Activated naive CD8-positive, alpha-beta T cell treated with anti-CD3 and anti-CD28 coated beads, Interleukin-2, amount 50 U/mL, for 16 hours (primary cell): ENCODE data around the gene DPP10.

Source experiments
- DNase-seq: peaks from one replicate; pipeline ENCODE4 v3.0.0-alpha.2; 2020; ENCODE audit warnings: low read depth, low spot score

Gene DPP10

GRCh38 chr2:115549611-115550130 lies 1107.2 kb downstream of the DPP10 start:
- DNase-seq, result no peak

GRCh38 chr2:115552726-115553125 lies 1110.3 kb downstream of the DPP10 start:
- DNase-seq, result no peak

DNA sequence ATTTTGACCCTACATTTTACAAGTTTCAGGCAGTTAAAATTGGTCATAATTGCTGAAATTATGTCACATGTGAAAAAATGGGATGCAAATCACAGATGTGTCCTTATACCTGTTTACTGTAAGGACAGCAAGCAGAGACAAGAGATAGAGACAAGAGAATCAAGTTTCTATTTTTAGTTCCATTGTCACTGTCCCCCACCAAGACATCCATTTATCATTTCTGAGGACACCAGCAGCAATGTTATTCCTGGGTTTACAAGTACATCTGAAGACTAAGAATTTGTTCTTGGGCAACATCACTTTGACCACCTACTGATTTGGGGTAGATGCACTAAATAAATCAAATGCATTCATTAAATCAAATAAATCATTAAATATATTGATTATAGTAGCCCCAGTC lies 1111.7 kb downstream of the DPP10 start:
- DNase-seq, result no peak

- DNase-seq, result no peak
These were observed 1116.3 kb downstream of the DPP10 start for GRCh38 chr2:115558725-115559124.

DNA sequence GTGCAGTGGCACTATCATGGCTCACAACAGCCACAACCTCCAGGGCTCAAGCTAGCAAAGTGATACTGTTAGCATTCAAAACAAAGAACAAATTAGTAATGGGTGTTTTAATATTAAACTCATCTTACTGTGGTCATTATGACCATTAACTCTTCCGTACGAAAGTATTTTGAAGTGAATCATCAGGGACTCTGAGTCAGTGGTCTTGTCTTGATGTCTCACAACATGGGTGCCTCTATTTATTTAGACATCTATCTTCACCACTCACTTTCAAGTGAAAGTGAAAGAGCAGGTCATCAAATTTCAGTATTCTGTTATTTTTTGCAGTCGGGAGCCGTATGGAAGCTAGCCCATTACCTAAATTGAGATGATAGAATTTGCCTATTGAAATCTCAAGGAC lies 1118.2 kb downstream of the DPP10 start:
- DNase-seq, result no peak

- DNase-seq, result no peak
These were observed 1126.2 kb downstream of the DPP10 start for GRCh38 chr2:115568643-115569042.

GRCh38 chr2:115569547-115569946 lies 1127.1 kb downstream of the DPP10 start:
- DNase-seq, result no peak

DNA sequence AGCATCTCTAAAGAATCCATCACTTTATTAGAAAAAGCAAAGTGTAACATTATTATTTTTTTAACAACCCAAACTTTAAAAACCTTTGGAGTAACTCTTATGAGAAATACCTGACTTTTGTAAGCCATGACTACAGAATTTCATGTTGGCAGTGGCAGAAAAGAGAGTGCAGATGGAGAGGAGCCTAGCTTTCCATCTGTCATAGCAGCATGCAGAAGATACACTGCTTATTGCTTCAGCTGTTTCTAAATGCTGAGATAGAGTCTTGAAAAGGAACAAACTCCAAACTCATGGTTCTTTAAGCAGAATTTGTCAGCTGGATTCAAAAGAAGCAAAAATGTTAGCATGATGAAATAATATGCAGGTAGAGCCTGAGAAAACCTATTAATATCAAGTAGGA lies 1130.3 kb downstream of the DPP10 start:
- no peak for DNase-seq

DNA sequence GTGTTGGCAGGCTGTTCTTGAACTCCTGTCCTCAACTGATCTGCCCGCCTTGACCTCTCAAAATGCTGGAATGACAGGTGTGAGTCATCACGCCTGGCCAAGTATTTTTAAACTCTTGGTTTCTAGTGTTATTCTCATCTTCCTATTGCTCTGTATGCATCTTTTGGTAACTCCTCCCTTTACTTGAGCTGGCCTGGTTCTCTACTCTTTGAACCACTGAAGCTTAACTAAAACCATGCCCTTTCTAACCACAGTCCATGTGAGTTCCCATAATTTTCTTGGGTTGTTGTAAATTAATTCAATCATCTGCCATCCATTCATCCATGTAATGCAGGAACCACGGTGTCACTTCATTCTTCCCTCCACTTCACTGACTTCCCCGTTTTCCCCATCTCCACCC lies 1131.3 kb downstream of the DPP10 start:
- no peak for DNase-seq

- no peak for DNase-seq
These were observed 1132.2 kb downstream of the DPP10 start for GRCh38 chr2:115574667-115575066.

DNA sequence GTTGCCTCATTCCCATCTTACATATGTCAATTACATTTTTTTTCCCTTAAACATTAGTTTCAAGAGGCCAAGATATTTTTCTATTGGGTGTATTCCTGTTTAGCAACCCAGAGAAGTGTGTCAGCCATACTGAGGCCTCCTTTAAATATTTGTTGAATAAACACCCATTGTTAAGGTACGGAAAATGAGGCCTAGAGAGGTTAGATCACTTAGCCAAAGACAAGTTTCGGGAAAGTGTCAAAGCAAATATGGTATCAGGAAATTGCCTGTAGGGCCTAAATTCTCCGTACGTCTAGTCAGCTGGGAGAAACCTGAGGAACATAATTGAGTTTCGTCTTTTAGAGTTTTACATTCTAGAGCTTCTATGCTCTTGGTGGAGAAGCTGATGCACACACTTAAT lies 1138.3 kb downstream of the DPP10 start:
- DNase-seq, result no peak

DNA sequence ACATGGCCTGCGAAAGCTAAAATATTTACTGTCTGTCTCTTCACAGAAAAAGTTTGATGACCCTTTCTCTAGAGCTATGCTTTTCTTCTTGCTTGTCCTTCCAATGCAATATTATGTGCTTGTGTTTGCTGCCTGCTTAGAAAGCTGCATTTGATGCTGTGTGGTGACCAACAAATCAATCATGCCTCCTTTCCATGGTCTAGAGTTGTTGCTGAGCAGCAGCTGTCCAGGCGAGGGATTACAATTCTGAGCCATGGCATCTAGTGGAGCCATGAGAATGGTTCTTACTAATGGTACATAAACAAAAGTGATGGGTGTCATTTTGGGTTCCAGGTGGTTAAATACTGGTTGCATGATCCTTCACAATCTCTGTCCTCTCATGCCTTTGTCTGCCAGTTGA lies 1142.1 kb downstream of the DPP10 start:
- no peak for DNase-seq

GRCh38 chr2:115596659-115597375 lies 1154.4 kb downstream of the DPP10 start:
- DNase-seq, result no peak

DNA sequence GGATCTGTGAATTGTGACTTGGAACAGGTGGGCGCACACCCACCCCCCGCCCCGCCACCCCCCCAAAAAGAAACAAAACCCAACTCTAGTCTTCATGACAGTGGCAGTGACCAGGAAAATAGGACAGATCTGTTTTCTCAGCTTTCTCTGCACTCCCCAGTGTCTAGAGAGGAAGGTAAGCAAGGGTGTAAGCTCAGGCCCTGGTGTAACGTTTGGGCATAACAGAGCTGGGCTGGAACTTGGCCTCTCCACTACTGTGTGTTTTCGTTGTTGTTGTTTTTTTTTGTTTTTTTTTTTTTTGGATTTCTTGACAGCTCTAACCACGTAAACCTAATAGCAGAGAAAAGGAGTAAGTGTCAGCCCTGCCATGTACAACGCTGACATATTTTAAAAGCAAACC lies 1160.8 kb downstream of the DPP10 start:
- no peak for DNase-seq

DNA sequence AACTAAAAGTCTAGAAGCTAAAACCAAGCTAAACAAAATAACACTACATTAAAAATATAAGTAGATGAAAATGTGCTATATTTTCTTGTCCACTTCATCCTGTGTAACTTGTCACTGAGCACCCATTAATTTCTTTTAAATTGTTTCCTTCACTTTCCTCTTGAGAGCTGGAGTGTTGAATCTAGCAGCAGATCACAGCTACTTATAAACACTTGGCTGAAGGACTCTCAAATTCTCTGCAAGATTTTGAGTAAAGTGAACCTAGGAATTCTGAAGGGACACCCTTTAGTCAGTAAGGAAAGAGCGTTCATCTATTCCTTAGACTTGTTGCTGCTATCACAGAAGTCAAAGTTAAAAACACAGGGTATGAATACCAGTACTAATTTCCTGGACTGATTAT lies 1163.9 kb downstream of the DPP10 start:
- no peak for DNase-seq

DNA sequence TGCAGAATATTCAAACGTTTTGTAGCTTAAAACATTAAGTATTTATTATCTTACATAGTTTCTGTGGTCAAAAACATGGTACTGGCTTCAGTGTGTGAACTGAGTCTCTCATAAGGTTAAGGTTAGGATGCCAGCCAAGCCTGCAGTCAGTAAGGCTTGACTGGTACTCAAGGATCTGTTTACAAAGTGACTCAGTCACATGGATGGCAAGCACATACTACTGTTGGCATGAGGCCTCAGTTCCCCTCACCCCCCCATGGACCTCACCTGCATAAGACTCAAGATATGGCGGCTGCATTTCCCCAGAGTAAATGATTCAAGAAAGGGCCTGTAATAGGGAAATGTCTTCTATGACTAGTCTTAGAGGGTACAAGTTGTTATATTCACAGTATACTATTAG lies 1167.5 kb downstream of the DPP10 start:
- no peak for DNase-seq

- DNase-seq, result no peak
These were observed 1168.4 kb downstream of the DPP10 start for GRCh38 chr2:115610888-115611287.

GRCh38 chr2:115624332-115624731 lies 1181.9 kb downstream of the DPP10 start:
- no peak for DNase-seq

- no peak for DNase-seq
These were observed 1192.1 kb downstream of the DPP10 start for GRCh38 chr2:115634578-115634977.

GRCh38 chr2:115635430-115635829 lies 1193.0 kb downstream of the DPP10 start:
- no peak for DNase-seq

- no peak for DNase-seq
These were observed 1207.3 kb downstream of the DPP10 start for GRCh38 chr2:115649731-115650130.

- DNase-seq, result no peak
These were observed 1208.4 kb downstream of the DPP10 start for GRCh38 chr2:115650827-115651226.

DNA sequence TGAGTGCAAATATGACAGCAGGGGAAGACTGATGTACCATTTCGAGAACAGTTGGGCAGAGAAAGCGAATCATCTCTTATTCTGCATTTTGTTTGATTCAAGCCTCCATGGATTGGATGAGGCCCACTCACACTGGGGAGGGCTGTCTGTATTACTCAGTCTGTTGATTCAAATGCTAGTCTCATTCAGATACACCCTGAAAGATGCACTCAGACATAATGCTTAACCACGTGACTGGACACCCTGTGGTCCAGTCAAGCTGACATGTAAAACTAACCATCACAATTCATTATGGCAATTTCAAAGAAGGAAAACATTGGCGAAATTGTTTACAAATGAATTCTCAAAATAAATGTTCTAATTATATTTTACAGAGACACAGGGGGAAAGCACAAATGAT lies 1210.2 kb downstream of the DPP10 start:
- no peak for DNase-seq

- no peak for DNase-seq
These were observed 1211.9 kb downstream of the DPP10 start for GRCh38 chr2:115654362-115654761.
